ENCODE measurements around the gene RGPD6. TPM values are rescaled to one million over a fixed set of nuclear protein-coding genes. Genes with fewer than 3 reads are reported as not detected.

RGPD6 gene
- total and polyA plus RNA-seq, 4 experiments from 2014 or later: 3.6 to 42.7 (median 23.3) TPM

Other genes starting within 250 kb of the RGPD6 start
- 1 to 10 TPM; 3.7 to 4.0 TPM for gene LIMS4, start 104.4 kb downstream of the RGPD6 start, total RNA-seq
- 1 to 10 TPM; 4.6 to 8.0 TPM for gene LIMS4, start 104.4 kb downstream of the RGPD6 start, polyA plus RNA-seq
- gene BUB1, start 100.8 kb upstream of the RGPD6 start, total RNA-seq: 1 to 10 TPM; 1.7 to 2.9 TPM
- gene BUB1, start 100.8 kb upstream of the RGPD6 start, polyA plus RNA-seq: 1 to 10 TPM in 1 of 2 donors, not detected in 1; 1.2 TPM
- not detected for gene ACOXL, start 155.4 kb upstream of the RGPD6 start, total RNA-seq
- gene ACOXL, start 155.4 kb upstream of the RGPD6 start, polyA plus RNA-seq: not detected

Data from CD4-positive, alpha-beta memory T cell (primary cell).